SU-DHL-6 (cell line): ENCODE data around the gene CORO1A.

Source experiments
- H2AFZ ChIP-seq: fragments of 200-600 bp; sonication (generic); 2 replicates; pipeline ENCODE4 v1.6.1; 2014; ENCODE audit warnings: low read depth, mild to moderate bottlenecking, moderate library complexity, mixed read lengths, antibody characterized with exemption, low read length; ENCODE audit not compliant: severe bottlenecking
- H3F3A ChIP-seq: fragments of 200-600 bp; shearing (Covaris generic); 2 replicates; pipeline ENCODE4 v1.6.0; 2016; ENCODE audit warnings: antibody characterized with exemption, mild to moderate bottlenecking; ENCODE audit not compliant: insufficient read depth
- H3K27ac ChIP-seq: fragments of 200-600 bp; sonication (generic); 2 replicates; pipeline ENCODE4 v1.5.1; 2016; ENCODE audit warnings: low read depth, mild to moderate bottlenecking, low read length, moderate library complexity, mixed read lengths
- H3K27me3 ChIP-seq: fragments of 200-600 bp; sonication (generic), shearing (Covaris generic); 2 replicates; pipeline ENCODE4 v1.6.0; 2014; ENCODE audit warnings: mild to moderate bottlenecking, low read length
- H3K36me3 ChIP-seq: fragments of 200-600 bp; sonication (generic); 2 replicates; pipeline ENCODE4 v1.6.1; 2014; ENCODE audit warnings: mild to moderate bottlenecking, low read length, mixed read lengths
- H3K4me2 ChIP-seq: fragments of 300-600, 200-600 bp; shearing (Covaris generic), sonication (generic); 2 replicates; pipeline ENCODE4 v1.6.0; 2014; ENCODE audit warnings: low read length, low read depth, mild to moderate bottlenecking; ENCODE audit not compliant: poor library complexity, severe bottlenecking
- H3K4me3 ChIP-seq: fragments of 200-600 bp; sonication (generic); 2 replicates; pipeline ENCODE4 v1.5.1; 2014; ENCODE audit warnings: antibody characterized with exemption, low read length, mild to moderate bottlenecking, mixed read lengths; ENCODE audit not compliant: insufficient read depth, poor library complexity, severe bottlenecking
- H3K79me2 ChIP-seq: fragments of 200-600 bp; sonication (generic); 2 replicates; pipeline ENCODE4 v1.6.1; 2014; ENCODE audit warnings: mild to moderate bottlenecking, low read length, moderate library complexity; ENCODE audit not compliant: insufficient read depth
- H3K9ac ChIP-seq: fragments of 200-600 bp; sonication (generic); 2 replicates; pipeline ENCODE4 v1.7.0; 2014; ENCODE audit warnings: mild to moderate bottlenecking, low read length
- H3K9me2 ChIP-seq: fragments of 200-600 bp; sonication (generic); replicated peaks from 2 replicates; pipeline ENCODE4 v1.6.1; 2014; ENCODE audit warnings: low read length; ENCODE audit not compliant: insufficient read depth
- H3K9me3 ChIP-seq: fragments of 200-600 bp; sonication (generic); 2 replicates; pipeline ENCODE4 v1.6.1; 2014; ENCODE audit warnings: low read length, mixed read lengths; ENCODE audit not compliant: insufficient read depth
- H4K20me1 ChIP-seq: fragments of 200-600 bp; sonication (generic); 2 replicates; pipeline ENCODE4 v1.6.1; 2014; ENCODE audit warnings: low read depth, mild to moderate bottlenecking, antibody characterized with exemption, low read length, moderate library complexity, mixed read lengths
- CTCF ChIP-seq: fragments of 200-600 bp; sonication (generic); IDR thresholded peaks from one replicate; pipeline ENCODE4 v1.5.1; 2017; ENCODE audit warnings: antibody characterized with exemption, mild to moderate bottlenecking, low read length, moderate library complexity; ENCODE audit not compliant: insufficient read depth, poor library complexity, severe bottlenecking
- EZH2phosphoT487 ChIP-seq: fragments of 200-600 bp; sonication (generic), shearing (Covaris generic); conservative IDR thresholded peaks from 2 replicates; pipeline ENCODE4 v1.6.1; 2018; ENCODE audit warnings: mild to moderate bottlenecking, antibody characterized with exemption, low read length, moderate library complexity, mixed read lengths

Gene CORO1A

GRCh38 chr16:30143347-30143702 lies 40.1 kb upstream of the CORO1A start:
- Histone ChIP-seq H3K36me3 (no peaks in the 10 kb centered on the region), H3K4me3 (no peak overlapping the region), H3K9me3 (no peaks in the 10 kb centered on the region), H3K79me2 (no peaks in the 10 kb centered on the region), H3F3A (no peaks in the 10 kb centered on the region), H4K20me1 (no peaks in the 10 kb centered on the region), H3K4me2 (no peak overlapping the region), H2AFZ (no peak overlapping the region), H3K27ac (no peak overlapping the region), H3K9ac (no peak overlapping the region), H3K27me3 (no peaks in the 10 kb centered on the region), H3K9me2 (no peaks in the 10 kb centered on the region)
- TF ChIP-seq CTCF (no peak), EZH2phosphoT487 (no peak)

GRCh38 chr16:30144017-30144416 lies 39.4 kb upstream of the CORO1A start:
- no peak overlapping the region for H3K4me3 ChIP-seq
- H3F3A ChIP-seq: no peaks in the 10 kb centered on the region
- H3K9me2 ChIP-seq: no peaks in the 10 kb centered on the region
- H3K36me3 ChIP-seq: no peaks in the 10 kb centered on the region
- no peaks in the 10 kb centered on the region for H4K20me1 ChIP-seq
- no peaks in the 10 kb centered on the region for H3K79me2 ChIP-seq
- H3K9ac ChIP-seq: no peak overlapping the region
- H2AFZ ChIP-seq: no peak overlapping the region
- no peak overlapping the region for H3K27ac ChIP-seq
- peaks cover under 1% of the 10 kb centered on the region; the same call in 1 of the 2 replicates for H3K9me3 ChIP-seq
- no peaks in the 10 kb centered on the region for H3K27me3 ChIP-seq
- TF ChIP-seq CTCF (no peak), EZH2phosphoT487 (no peak)
- H3K4me2 ChIP-seq: no peak overlapping the region

GRCh38 chr16:30144917-30145316 lies 38.5 kb upstream of the CORO1A start:
- Histone ChIP-seq H3K27me3 (no peaks in the 10 kb centered on the region), H3K4me2 (no peak overlapping the region), H2AFZ (no peak overlapping the region), H3K4me3 (no peak overlapping the region), H3F3A (no peaks in the 10 kb centered on the region), H3K27ac (no peak overlapping the region), H3K79me2 (no peaks in the 10 kb centered on the region), H4K20me1 (no peaks in the 10 kb centered on the region), H3K9ac (no peak overlapping the region), H3K9me2 (no peaks in the 10 kb centered on the region), H3K36me3 (no peaks in the 10 kb centered on the region), H3K9me3 (peaks cover 6% of the 10 kb centered on the region; the same call in 1 of the 2 replicates)
- TF ChIP-seq CTCF (no peak), EZH2phosphoT487 (no peak)
